COLO668 (cell line): Measurements from ENCODE around the gene USP3.
A peak's percentile ranks its signal among the peaks of the same experiment; 100 is the strongest.
"Not testable (repeated sequence)": the region's sequence is repeated elsewhere in the genome, so short reads cannot be mapped to it uniquely, and the experiment has no call there.

ENCODE experiments used
- DNase-seq: peaks from one replicate; lab custom pipeline; 2025; ENCODE audit not compliant: unreplicated experiment; lab: John Stamatoyannopoulos, UW

The USP3 gene

GRCh38 chr15:63475707-63476106, 28.7 kb upstream of the USP3 start:
- no peak for DNase-seq

GRCh38 chr15:63476229-63476632, 28.2 kb upstream of the USP3 start:
- DNase-seq: no peak

- DNase-seq: no peak
Observed at GRCh38 chr15:63478243-63478642, 26.1 kb upstream of the USP3 start.

GRCh38 chr15:63480441-63480821, 24.0 kb upstream of the USP3 start:
- DNase-seq: no peak

GRCh38 chr15:63481105-63481810, 23.1 kb upstream of the USP3 start:
- DNase-seq: no peak

- DNase-seq: no peak
Observed at GRCh38 chr15:63482874-63483323, 21.5 kb upstream of the USP3 start.

- no peak for DNase-seq
Observed at GRCh38 chr15:63483521-63484371, 20.6 kb upstream of the USP3 start.

- no peak for DNase-seq
Observed at GRCh38 chr15:63484433-63485186, 19.8 kb upstream of the USP3 start.

- peak; percentile 79 for DNase-seq
Observed at GRCh38 chr15:63487076-63487757, 17.2 kb upstream of the USP3 start.

- DNase-seq: not testable (repeated sequence)
Observed at GRCh38 chr15:63487758-63488397, 16.5 kb upstream of the USP3 start.

- DNase-seq: no peak
Observed at GRCh38 chr15:63488398-63488960, 15.9 kb upstream of the USP3 start.

GRCh38 chr15:63489352-63489751, 15.0 kb upstream of the USP3 start:
- DNase-seq: no peak

- no peak for DNase-seq
Observed at GRCh38 chr15:63490345-63491034, 13.9 kb upstream of the USP3 start.

GRCh38 chr15:63491116-63491827, 13.1 kb upstream of the USP3 start:
- no peak for DNase-seq

GRCh38 chr15:63491979-63492378, 12.4 kb upstream of the USP3 start:
- DNase-seq: no peak

- no peak for DNase-seq
Observed at GRCh38 chr15:63492541-63493077, 11.8 kb upstream of the USP3 start.

- no peak for DNase-seq
Observed at GRCh38 chr15:63493436-63493835, 11.0 kb upstream of the USP3 start.

- DNase-seq: no peak
Observed at GRCh38 chr15:63494408-63494807, 10.0 kb upstream of the USP3 start.

GRCh38 chr15:63495343-63495742, 9.1 kb upstream of the USP3 start:
- no peak for DNase-seq
